DND-41 (cell line): ENCODE measurements around the gene ATP6V0C.

Experiments used
- ATAC-seq: fragments of 200-7000 bp; cut with Tn5 transposase; 3 replicates; pipeline ENCODE4 v1.9.1; 2021; ENCODE audit warnings: low read depth; ENCODE audit not compliant: insufficient read depth
- DNase-seq: peaks from one replicate; pipeline ENCODE4 v3.0.0-alpha.2; 2020
- H2AFZ ChIP-seq: 2 replicates; pipeline ENCODE4 v1.6.0; 2012; ENCODE audit warnings: low read depth, low read length
- H3K27ac ChIP-seq: 2 replicates; pipeline ENCODE4 v1.5.1; 2012; ENCODE audit warnings: low read length, inconsistent platforms
- H3K27me3 ChIP-seq: fragments of 200-600 bp; sonication (generic); 2 replicates; pipeline ENCODE4 v1.6.0; 2012; ENCODE audit warnings: low read length, mild to moderate bottlenecking, inconsistent platforms; ENCODE audit not compliant: insufficient read depth, poor library complexity
- H3K36me3 ChIP-seq: 2 replicates; pipeline ENCODE4 v1.5.1; 2012; ENCODE audit warnings: low read length, inconsistent platforms; ENCODE audit not compliant: insufficient read depth
- H3K4me1 ChIP-seq: 2 replicates; pipeline ENCODE4 v1.5.1; 2012; ENCODE audit warnings: mild to moderate bottlenecking, low read length; ENCODE audit not compliant: insufficient read depth
- H3K4me2 ChIP-seq: 2 replicates; pipeline ENCODE4 v1.6.0; 2012; ENCODE audit warnings: mild to moderate bottlenecking, moderate library complexity, low read length, inconsistent platforms; ENCODE audit not compliant: insufficient read depth
- H3K4me3 ChIP-seq, 2 experiments: fragments of 200-600 bp in 1 of 2; shearing (Covaris generic) in 1 of 2; 2 replicates each; pipeline ENCODE4 v1.5.1; 2012 to 2016; ENCODE audit warnings: inconsistent platforms in 2 of 2, low read length in 2 of 2, mild to moderate bottlenecking in 2 of 2, low read depth in 1 of 2, moderate library complexity in 1 of 2
- H3K79me2 ChIP-seq: 2 replicates; pipeline ENCODE4 v1.6.0; 2012; ENCODE audit warnings: low read length, inconsistent platforms; ENCODE audit not compliant: insufficient read depth
- H3K9ac ChIP-seq: 2 replicates; pipeline ENCODE4 v1.6.0; 2012; ENCODE audit warnings: low read depth, mild to moderate bottlenecking, inconsistent platforms, low read length, moderate library complexity
- H3K9me3 ChIP-seq: 2 replicates; pipeline ENCODE4 v1.5.1; 2012; ENCODE audit warnings: low read length, moderate library complexity, mild to moderate bottlenecking, inconsistent platforms; ENCODE audit not compliant: insufficient read depth, severe bottlenecking
- H4K20me1 ChIP-seq: 2 replicates; pipeline ENCODE4 v1.6.0; 2012; ENCODE audit warnings: low read length; ENCODE audit not compliant: insufficient read depth
- EZH2 ChIP-seq: IDR thresholded peaks from 3 replicates; pipeline ENCODE4 v1.6.1; 2012; ENCODE audit warnings: borderline replicate concordance, low read depth, mild to moderate bottlenecking, moderate library complexity, low read length, inconsistent platforms; ENCODE audit not compliant: severe bottlenecking
- TF ChIP-seq, protein P1 (sequence below): IDR thresholded peaks from 2 replicates; pipeline ENCODE4 v1.5.1; 2012; ENCODE audit warnings: borderline replicate concordance, low read length, moderate library complexity, mild to moderate bottlenecking; ENCODE audit not compliant: poor library complexity, severe bottlenecking; ENCODE audit errors: extremely low read depth

The ATP6V0C gene

DNA sequence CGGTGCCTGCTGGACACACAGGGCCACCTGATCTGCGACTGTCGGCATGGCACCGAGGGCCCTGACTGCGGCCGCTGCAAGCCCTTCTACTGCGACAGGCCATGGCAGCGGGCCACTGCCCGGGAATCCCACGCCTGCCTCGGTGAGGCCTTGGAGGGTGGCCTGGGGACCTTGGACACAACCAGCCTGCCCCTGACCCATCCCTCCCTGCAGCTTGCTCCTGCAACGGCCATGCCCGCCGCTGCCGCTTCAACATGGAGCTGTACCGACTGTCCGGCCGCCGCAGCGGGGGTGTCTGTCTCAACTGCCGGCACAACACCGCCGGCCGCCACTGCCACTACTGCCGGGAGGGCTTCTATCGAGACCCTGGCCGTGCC is 41.3 kb upstream of the ATP6V0C start:
- H3K27me3 ChIP-seq = peaks cover 41% of the 10 kb centered on the region
- no peak overlapping the region for H3K4me3 ChIP-seq
- peak overlapping the region; percentile 80; the same call in 1 of the 2 replicates for H3K4me2 ChIP-seq
- no peaks in the 10 kb centered on the region; the same call in 1 of the 2 replicates for H3K36me3 ChIP-seq
- H3K27ac ChIP-seq = no peak overlapping the region
- no peaks in the 10 kb centered on the region for H3K9me3 ChIP-seq
- DNase-seq = no peak
- no peak overlapping the region; the same call in 1 of the 2 replicates for H3K9ac ChIP-seq
- TF ChIP-seq, protein P1, sequence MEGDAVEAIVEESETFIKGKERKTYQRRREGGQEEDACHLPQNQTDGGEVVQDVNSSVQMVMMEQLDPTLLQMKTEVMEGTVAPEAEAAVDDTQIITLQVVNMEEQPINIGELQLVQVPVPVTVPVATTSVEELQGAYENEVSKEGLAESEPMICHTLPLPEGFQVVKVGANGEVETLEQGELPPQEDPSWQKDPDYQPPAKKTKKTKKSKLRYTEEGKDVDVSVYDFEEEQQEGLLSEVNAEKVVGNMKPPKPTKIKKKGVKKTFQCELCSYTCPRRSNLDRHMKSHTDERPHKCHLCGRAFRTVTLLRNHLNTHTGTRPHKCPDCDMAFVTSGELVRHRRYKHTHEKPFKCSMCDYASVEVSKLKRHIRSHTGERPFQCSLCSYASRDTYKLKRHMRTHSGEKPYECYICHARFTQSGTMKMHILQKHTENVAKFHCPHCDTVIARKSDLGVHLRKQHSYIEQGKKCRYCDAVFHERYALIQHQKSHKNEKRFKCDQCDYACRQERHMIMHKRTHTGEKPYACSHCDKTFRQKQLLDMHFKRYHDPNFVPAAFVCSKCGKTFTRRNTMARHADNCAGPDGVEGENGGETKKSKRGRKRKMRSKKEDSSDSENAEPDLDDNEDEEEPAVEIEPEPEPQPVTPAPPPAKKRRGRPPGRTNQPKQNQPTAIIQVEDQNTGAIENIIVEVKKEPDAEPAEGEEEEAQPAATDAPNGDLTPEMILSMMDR = no peak
- no peak for TF ChIP-seq EZH2
- ATAC-seq = no peak
- H4K20me1 ChIP-seq = peaks cover 54% of the 10 kb centered on the region
- H2AFZ ChIP-seq = no peak overlapping the region
- peaks cover 83% of the 10 kb centered on the region for H3K4me1 ChIP-seq
- peaks cover 26% of the 10 kb centered on the region for H3K79me2 ChIP-seq

- Histone ChIP-seq H3K27me3 (peaks cover 38% of the 10 kb centered on the region), H3K27ac (no peak overlapping the region), H3K4me3 (peak overlapping the region in 1 of 2 experiments; percentile 96; a peak in 2 of 4 replicates), H3K36me3 (no peaks in the 10 kb centered on the region; the same call in 1 of the 2 replicates), H3K9me3 (no peaks in the 10 kb centered on the region), H4K20me1 (peaks cover 59% of the 10 kb centered on the region), H3K9ac (peak overlapping the region; percentile 97; the same call in 1 of the 2 replicates), H3K4me1 (peaks cover 80% of the 10 kb centered on the region), H2AFZ (no peak overlapping the region), H3K79me2 (peaks cover 31% of the 10 kb centered on the region), H3K4me2 (peak overlapping the region; percentile 80)
- TF ChIP-seq, protein P1 = no peak
- TF ChIP-seq EZH2 = no peak
- ATAC-seq = no peak
- DNase-seq = no peak
Measured at GRCh38 chr16:2472885-2473445, 40.8 kb upstream of the ATP6V0C start.

DNA sequence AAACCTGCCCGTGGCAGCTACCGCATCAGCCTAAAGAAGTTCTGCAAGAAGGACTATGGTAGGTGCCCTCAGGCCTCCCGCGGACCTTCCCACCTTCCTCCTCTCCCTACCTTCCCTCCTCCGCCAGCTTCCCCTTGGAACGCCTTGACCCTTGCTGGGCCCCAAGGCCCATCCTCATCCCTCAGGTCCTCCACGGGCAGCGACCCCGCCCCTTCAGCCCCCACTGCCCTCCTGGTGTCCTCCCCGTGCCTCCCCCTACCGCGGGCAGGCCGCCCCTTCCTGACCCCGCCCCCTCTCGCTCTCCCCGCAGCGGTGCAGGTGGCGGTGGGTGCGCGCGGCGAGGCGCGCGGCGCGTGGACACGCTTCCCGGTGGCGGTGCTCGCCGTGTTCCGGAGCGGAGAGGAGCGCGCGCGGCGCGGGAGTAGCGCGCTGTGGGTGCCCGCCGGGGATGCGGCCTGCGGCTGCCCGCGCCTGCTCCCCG is 40.3 kb upstream of the ATP6V0C start:
- H2AFZ ChIP-seq = peak overlapping the region; percentile 23; the same call in 1 of the 2 replicates
- H3K79me2 ChIP-seq = peaks cover 36% of the 10 kb centered on the region
- no peaks in the 10 kb centered on the region for H3K9me3 ChIP-seq
- H3K9ac ChIP-seq = peak overlapping the region; percentile 97; the same call in 1 of the 2 replicates
- H3K4me1 ChIP-seq = peaks cover 75% of the 10 kb centered on the region
- TF ChIP-seq EZH2 = no peak
- TF ChIP-seq, protein P1 = no peak
- peaks cover 33% of the 10 kb centered on the region for H3K27me3 ChIP-seq
- H4K20me1 ChIP-seq = peaks cover 62% of the 10 kb centered on the region
- DNase-seq = peak; percentile 63
- 0 out of 2 replicates have a peak overlapping the region, but pooled peaks have one; percentile 18 for H3K27ac ChIP-seq
- H3K4me2 ChIP-seq = peak overlapping the region; percentile 80
- ATAC-seq = peak; percentile 4; the same call in 1 of the 3 replicates
- H3K36me3 ChIP-seq = no peaks in the 10 kb centered on the region; the same call in 1 of the 2 replicates
- H3K4me3 ChIP-seq = peak overlapping the region in 1 of 2 experiments; percentile 96; a peak in 2 of 4 replicates
